EL (cell line): ENCODE measurements around the gene CDH22.

Experiments
- DNase-seq: peaks from one replicate; pipeline ENCODE4 v3.0.0-alpha.2; 2016

CDH22 gene

DNA sequence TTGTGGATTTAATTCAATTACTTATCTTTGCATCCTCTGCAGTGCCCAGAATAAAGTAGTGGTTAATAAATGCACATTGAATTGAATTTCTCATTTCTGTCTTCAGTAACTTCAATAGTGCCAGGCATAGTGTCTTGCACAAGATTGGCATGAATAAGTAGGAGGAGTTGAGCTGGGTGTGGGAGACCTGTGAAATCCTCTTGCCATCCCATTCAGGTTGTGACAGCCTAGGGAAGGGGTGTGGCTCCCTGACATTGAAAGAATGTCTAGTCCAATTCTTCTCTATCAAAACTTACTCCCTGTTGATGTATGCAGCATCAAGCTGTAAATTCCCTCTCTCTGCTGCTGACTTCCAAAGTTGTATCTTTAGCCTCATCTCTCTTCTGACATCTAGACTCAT, 73.2 kb downstream of the CDH22 start:
- no peak for DNase-seq

DNA sequence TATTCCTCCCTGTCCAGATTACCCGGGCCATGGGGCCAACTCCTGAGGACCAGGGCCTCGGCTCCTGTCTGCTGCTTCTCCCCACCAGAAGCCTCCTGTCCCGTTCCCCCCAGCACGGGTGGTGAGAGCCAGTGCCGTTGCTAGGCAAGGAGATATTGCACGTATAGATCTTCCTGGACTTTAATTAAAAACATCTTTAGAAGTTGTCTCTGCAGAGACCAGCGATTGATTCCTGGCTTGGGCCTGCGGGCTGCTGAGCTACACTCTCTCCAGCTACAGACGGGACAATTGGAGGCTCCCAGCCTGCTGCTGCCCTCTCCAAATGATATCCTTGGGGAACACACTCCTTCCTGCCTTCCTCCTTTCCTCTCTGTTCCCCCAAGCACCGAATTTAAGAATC, 74.6 kb downstream of the CDH22 start:
- no peak for DNase-seq

DNA sequence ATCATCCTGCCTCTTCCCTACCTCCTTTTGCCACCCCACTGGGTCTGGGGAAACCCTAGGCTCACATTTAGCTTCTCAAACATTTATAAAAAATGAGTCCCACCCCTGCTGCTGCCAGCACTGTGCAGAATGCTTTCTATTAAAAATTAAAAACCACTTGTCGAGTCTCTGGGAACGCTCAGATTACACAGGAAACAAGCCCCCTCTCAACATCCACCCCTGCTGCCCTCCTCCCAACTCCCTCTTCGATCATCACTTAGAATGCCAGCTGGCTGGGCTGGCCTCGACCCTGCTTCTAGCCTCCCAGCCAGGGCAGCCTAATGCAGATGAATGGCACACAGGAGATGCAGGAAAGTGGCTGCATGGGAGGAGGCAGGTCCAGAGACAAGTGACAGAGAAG, 75.8 kb downstream of the CDH22 start:
- DNase-seq, result no peak

DNA sequence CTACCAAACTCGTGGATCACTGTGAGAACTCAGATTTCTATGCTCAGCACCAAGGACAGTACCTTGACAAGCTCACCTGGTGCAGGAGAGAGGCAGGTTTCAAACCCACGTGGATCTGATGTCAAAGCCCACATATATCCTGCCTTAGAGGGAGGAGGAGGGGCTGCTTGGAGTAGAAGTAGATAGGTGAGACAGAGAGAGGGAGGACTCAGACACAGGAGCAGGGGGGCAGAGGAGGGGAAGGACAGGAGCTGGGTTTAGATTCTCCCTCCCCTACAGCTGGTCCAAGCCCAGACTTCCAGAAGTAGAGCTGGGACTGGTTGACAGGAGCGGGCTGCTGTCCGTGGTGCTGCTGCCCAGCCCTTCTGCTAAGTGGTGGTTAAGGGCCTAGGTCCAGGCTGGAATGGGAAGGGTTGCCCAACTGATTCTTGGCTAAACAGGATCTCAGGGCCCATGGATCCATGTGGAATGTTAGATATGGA, 77.5 kb downstream of the CDH22 start:
- peak; percentile 17 for DNase-seq

DNA sequence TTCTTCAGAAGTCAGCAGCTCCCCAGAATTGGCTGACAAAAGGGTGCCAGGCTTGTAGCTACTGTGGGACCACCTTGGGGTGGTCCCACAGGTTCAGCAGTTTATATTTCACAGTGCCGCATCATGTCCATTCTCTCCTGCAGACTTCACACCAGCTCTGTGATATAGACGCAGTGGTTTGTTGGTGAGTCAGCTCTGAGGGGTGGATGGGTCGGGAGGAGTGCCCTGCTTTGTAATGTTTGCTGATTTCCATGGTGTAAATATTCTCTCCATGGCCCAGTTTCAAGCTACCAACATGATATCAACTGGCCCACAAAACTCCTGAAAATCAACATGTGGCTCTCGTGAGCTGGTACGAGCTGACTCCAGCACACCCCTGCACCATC, 78.2 kb downstream of the CDH22 start:
- no peak for DNase-seq

DNA sequence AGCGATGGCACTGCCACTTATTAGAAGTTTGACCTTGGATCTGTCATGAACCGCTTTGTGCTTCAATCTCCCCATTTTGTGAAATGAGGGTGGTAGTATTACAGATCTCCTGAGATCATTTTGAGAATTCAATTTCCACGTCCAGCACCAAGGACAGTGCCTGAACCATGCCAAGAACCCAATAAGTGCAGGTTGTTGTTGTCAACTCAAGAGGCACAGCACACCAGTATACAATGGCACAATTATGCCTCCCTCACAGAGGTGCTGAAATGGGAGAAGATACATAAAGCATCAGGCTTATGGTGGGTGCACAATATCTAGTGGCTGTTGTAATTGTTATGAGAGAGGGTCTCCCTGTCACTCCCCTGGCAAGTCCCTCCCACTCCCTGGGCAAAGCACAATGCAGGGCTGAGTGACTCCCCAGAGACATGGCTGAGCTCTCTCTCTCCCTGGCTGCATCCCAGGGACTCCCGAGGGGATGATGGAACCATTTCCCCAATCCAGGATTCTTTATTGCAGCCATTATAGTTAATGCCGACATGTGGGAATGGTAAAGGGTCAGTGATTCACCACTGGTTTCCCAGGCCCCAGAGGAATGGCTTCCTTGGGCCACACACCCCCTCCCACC, 78.7 kb downstream of the CDH22 start:
- DNase-seq, result no peak

DNA sequence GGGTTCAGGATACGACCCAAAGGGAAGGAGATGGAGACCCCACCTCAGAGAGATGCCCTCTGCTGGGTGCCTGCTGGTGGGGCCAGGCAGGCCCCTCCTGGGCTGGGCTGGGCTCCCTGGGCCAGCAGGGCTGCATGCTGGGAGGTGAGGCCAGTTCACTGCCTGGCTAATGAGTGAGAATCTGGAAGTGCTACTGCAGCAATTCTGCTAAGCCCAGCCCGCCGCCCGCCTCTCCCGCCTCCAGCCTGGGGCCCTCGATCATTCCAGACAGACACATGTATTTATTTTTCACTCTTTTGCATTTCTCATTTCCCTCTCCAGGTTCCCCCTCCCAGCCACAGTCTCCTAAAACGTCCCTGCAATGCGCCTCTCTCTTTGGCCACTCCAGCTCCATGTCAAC, 79.6 kb downstream of the CDH22 start:
- no peak for DNase-seq

DNA sequence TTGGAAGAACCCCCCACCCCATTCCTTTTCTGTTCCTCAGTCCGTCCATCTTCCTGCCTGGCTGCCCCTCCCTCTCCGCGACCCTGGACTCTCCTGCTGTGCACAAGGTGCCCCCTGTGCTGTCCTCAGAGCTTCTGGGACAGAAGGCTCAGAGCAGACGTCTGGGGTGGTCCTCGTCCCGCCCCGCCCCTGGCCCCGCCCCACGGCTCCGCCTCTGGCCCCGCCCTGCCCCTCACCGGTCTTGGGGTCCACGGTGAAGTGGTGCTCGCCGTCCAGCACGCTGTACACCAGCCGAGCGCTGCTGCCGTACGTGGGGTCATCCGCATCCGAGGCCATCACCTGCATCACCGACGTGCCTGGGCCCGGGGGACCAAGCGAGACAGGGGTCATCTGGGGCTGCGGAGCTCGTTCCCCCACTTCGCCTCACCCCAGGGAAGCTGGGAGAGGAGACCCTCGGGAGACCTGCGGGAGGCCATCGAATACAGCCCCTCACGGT, 81.0 kb downstream of the CDH22 start:
- no peak for DNase-seq

DNA sequence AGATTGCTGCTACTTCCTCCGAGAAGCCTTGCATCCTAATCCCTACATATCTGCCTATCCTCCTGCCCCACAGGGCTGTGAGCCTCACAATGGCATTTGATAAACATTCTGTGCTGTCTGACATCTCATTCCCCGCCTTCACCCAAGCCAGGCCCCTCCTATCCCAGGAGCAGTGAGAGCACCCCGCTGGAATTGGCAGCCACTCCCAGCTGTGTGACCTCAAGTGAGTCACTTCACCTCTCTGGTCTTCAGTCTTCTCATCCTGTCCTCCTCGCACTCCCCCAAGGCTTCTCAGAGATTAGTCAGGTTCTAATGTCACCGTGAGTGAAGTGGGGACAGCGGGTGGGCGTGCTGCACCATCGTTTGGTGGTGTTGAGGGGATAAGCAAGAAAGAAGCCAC, 81.7 kb downstream of the CDH22 start:
- DNase-seq, result peak; percentile 68

DNA sequence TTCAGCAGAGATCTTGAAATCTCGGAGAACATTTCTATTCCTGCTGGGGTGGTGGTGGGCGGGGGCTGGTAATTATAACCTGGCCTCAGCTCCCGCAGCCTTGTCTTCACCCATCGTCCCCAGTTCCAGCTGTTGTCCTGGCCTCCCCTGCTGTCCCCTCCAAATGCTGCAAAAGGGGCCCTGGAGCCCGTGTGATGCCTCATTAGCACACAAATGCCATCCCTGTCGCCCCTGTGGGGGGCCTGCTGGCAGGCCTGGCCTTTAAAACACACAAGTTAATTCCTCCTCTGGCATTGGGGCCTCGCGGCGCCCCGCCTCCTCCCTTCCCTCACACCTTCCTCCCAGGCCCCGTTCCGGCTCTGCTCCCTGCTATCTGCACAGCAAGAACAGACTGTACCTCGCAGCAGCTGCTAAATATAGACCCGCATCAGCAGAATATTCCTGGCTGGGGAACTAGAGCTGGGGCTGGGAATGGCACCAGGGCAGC, 85.7 kb downstream of the CDH22 start:
- DNase-seq, result no peak

DNA sequence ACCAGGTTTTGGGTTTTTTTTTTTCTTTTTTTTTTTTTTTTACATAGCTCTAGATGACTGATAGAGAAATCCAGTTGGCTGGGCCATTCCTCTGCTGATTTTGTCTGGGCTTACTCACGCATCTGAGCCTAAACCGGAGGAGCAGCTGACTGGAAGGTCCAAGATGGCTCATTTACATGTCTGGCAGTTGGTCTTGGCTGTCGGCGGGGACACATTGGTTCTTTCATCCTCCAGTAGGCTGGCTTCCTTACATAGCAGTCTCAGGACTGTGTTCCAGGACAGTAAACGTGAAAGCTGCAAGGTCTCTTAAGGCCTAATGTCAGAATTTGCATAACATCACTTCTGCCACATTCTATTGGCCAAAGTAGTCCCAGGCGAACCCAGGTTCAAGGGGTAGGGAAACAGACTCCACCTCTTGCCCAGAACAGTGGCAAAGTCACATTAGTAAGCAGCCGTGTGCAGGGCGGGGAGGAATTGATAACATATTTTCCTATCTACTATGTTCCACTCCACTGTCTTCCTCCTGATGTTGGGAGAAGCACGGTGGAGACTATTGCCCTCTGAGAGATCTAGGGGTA, 87.0 kb downstream of the CDH22 start:
- no peak for DNase-seq

DNA sequence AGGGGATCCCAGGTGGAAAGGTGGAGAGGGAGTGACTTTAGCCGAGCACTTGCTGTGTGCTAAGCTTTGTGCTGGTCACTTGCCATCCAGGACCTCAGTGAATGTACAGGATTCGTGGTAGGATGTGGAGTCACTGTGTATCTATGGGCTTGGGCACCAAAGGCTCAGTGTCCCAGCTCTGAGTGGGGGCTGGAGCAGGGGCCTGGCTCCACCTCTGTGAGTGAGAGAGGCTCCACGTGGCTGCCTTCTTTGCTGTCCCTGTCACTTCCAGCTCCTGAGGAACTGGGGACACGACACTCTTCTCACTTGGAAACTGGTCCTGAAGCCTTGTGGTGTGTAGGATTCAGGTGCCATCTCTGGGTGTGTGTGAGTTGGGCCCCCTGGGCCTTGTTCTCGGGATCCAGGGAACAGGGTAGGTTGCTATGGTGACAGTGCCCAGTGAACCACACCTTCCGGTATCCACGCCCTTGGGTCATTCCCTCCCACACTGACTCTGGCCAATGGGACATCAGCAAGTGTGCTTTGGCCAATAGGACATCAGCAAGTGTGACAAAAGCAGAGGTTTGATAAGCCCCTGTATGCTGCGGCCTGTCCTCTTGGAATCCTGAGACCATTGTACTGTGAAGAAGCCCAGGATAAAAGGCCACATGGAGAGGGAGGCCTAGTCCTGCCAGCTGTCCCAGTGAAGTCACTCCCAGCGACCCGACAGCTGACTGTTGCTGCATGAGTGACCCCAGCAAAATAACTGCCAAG, 87.7 kb downstream of the CDH22 start:
- no peak for DNase-seq

DNA sequence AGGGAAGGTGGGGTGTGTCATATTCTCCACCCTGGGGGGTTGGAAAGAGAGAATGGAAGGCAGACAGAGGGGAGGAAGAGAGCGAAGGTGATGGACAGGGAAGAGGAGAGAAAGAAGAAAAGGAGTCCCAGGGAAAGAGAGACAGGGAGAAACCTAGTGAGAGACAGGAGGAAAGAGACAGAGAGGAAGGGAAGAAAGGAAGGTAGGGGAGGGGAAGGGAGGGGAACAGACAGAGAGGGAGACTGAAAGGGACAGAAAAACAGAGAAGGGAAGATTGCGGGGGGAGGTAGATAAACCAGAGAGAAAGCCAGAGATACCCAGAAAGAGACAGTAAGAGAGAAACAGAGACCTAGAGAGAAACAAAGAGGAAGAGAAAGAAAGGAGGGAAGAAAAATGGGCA, 88.4 kb downstream of the CDH22 start:
- DNase-seq, result no peak

DNA sequence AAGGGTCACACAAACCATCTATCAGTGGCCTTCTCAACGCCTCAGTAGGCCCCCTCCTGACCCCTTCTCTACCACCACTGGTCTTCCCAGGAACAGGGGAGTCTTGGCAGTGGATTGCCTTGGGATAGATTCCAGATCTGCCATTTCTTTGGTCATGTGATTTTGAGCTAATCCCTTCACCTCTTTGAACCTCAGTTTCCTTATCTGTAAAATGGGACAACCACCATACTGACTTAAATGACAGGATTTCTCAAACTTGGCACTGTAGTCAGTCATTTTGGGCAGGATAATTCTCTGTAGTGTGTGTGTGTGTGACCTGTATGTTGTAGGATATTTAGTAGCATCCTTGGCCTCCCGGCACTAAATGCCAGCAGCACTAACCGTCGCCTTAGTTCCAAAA, 89.1 kb downstream of the CDH22 start:
- DNase-seq, result no peak

DNA sequence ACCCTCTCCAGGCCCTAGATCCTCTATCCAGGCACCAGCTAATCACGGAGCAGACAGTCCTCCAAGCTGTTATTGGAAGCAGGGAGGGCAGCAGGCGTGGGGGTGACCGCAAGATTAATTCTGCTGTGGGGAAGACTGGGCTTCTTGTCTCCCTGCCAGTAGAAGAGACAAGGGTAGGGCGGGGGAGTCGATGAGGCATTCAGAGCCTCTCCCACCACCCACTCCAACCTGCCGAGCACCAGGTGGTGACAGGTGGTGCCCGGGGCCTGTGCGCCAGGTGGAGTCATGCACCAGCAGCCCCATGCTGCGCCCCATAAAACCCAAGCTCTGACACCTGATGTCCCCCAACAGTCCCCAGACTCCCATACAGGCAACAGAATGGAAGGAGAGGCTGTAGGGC, 89.6 kb downstream of the CDH22 start:
- DNase-seq, result no peak

DNA sequence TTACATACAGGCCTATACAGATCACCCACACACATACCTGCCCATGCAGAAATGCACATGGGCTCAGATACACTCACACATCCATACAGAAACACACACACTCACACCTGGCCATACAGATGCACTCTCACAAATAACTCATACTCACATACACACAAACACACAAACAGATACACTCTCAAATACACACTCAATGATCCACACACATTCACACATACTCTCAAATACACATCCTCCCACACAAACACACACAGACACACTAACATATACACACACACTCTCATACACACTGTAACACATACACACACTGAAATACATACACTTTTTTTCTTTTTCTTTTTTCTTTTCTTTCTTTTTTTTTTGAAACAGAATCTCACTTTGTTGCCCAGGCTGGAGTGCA, 90.7 kb downstream of the CDH22 start:
- DNase-seq, result no peak

DNA sequence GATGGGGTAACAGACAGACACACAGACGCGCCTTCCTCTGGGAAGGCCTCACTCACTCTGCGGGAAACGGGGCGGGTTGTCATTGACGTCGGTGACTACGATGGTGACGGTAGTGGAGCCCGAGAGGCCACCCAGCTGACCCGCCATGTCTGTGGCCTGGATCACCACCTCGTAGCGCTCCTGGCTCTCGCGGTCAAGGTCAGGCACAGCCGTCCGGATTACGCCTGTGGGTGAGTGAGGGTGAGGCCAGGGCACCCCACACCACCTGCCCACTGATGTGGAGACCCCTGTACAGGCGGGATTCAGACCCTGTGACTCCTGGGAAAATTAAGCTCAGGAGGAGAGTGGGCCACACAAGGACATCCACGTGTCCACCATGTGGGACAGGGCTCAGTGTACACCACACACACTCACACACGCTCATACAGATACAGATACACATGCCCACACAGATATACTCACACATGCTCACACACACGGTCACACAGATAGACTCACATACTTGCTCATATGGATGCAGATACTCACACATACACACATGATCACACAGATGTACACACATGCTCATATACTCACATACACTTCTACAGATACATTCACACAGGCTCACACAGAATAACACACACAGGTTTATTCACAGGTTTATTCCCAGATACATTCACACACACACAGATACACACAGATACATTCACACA, 91.4 kb downstream of the CDH22 start:
- DNase-seq, result no peak

DNA sequence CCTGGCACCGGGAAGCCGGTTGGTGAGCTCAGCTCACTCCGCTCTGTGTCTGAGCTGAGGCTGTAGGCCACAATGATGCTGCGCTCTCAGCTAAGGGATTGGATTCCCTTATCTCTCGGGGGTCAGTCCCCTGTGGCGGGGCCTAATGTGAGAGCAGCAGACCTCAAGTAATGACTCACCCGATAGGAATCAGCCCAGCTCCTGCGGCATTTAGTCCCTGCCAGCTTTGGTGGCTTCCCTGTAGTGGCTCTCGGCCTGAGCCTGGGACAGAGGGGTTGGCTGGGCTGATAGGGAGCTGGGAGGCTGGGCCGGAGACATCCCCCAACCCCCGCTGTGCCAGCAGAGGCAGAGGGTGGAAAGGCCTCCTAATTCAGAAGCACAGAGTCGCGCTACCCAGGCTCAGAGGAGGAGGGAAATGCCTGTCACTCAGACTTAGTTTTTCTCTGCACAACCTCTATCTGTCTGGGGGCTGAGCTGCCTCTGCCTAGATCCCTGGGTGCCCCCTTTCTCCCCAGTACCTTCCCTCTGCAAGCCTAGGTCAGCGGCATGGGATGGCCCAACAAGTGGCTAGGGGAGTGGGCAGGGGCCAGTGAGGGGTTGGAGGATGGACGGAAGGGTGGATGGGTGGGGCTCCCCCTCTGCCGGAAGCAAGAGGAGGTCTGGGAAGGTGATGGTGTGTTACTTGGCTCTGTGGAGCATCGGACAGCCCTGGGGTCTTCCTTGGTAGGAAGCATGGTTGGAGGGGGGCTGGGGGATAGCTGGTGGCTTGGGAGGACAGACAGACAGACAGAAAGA, 92.2 kb downstream of the CDH22 start:
- peak; percentile 82 for DNase-seq

DNA sequence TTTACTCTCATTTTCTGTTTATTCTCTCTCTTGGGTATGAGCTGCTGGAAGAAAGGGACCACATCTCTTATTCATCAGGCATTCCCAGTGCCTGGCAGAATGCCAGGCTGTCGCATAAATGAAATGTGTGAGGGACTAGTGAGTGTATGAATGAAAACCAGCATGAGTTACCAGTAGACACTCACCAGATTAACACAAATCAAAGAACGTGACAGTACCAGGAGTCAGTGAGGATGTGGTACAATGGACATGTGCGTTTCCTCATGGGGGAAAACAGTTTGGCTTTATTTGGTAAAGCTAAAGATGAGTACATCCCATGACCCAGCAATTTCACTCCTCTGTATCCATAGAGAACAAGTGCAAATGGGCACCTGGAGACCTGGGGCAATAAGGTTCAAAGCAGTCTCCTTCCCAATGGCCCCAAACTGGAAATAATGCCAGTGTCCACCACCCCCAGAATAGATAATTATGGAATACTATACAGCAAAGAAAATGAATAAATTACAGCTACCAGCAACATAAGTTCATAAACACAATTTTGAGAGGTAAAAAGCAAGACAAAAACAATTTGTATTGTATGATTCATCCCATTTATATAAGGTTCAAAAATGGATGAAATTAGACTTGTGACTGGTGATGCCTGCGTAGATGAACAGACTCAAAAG, 93.3 kb downstream of the CDH22 start:
- DNase-seq, result peak; percentile 15

DNA sequence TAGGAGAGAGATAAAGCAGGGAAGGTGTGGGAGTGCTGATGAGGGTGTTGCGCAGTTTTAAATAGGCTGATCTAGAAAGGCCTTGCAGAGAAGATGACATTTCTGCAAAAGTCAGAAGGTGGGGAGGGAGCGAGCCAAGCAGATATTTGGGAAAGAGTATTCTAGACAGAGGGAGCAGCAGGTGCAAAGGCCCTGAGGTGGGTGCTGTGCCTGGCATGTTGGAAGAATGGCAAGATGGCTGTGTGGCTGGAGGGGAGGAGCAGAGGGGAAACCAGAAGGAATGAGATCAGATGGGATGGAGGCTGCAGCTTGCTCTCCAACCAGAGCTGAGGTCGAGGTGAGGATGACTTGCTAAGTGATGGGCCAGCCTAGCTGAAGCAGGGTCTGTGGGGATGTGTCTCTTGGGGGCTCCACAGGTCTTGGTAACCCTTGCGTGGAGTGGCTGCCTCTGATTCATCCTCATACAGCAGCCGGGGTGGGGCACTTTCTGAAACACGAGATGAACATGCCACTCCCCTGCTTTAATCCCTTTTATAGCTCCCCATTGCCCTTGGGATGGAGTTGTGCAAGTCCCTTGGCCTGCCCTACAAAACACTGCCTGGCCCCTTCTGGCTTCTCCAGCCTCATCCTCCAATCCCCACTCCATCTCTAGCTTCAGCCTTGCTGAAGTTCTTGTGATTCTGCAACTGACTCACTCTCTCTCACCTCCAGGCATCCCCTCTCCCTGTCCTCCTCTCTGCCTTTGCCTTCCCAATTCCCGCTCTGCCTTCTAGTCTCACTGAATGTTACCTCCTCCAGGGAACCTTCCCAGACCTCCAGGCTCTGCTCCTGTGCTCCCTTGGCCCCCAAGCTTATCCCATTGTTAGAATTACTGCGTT, 94.1 kb downstream of the CDH22 start:
- DNase-seq, result no peak

DNA sequence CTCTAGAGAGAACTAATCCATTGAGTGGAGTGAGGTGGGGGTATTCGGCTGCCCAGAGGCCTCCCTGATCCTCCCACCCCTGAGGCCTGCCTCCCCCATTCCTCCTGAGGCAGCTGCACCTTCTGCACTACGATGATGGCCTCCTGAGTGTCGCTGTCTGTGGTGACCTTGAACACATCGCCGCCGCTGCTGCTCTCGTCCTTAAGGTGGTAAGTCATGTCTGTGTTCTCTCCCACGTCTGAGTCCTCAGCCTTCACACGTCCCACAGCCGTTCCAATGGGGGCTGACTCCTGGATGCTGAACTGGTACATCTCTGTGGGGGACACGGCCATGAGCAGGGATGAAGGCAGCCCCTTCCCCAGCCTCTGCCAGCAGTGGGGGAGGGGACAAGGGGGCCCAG, 95.4 kb downstream of the CDH22 start:
- no peak for DNase-seq
